ENCODE data around the gene SLC7A6. TPM values are rescaled to one million over a fixed set of nuclear protein-coding genes. Genes with fewer than 3 reads are reported as not detected.

Gene SLC7A6
- total RNA-seq, 1 donor from 2014 or later: 20.8 TPM

DNA sequence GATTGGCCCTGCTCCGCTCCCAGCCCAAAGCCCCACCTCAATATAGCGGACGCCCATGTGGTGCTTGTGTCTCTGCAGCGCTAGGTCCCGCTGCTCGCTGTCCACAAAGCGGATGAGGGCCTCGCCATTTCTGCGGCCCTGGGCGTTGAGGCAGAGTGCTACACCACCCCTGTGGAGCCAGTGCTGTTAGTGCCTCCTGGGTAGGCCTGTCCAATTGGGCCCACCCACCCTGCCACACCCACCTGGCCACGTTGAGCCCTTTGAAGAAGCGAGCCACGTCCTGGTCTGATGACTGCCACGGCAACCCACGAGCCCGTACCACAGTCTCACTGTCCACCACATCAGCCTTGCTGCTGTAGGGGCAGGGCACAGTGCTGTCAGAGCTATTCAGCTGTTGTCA lies 32.0 kb upstream of the SLC7A6 start:
- Mint-ChIP-seq H3K4me3 (ENCODE audit: unreplicated experiment) (no peak overlapping the region), H3K27ac (ENCODE audit: unreplicated experiment) (no peak overlapping the region), H3K27me3 (ENCODE audit: unreplicated experiment) (peaks cover 28% of the 10 kb centered on the region), H3K36me3 (ENCODE audit: low read depth, unreplicated experiment) (no peaks in the 10 kb centered on the region), H3K4me1 (ENCODE audit: unreplicated experiment) (peaks cover 16% of the 10 kb centered on the region), H3K9me3 (ENCODE audit: unreplicated experiment) (no peaks in the 10 kb centered on the region)
- no peak for DNase-seq (ENCODE audit: low spot score)
- TF ChIP-seq, protein P1, sequence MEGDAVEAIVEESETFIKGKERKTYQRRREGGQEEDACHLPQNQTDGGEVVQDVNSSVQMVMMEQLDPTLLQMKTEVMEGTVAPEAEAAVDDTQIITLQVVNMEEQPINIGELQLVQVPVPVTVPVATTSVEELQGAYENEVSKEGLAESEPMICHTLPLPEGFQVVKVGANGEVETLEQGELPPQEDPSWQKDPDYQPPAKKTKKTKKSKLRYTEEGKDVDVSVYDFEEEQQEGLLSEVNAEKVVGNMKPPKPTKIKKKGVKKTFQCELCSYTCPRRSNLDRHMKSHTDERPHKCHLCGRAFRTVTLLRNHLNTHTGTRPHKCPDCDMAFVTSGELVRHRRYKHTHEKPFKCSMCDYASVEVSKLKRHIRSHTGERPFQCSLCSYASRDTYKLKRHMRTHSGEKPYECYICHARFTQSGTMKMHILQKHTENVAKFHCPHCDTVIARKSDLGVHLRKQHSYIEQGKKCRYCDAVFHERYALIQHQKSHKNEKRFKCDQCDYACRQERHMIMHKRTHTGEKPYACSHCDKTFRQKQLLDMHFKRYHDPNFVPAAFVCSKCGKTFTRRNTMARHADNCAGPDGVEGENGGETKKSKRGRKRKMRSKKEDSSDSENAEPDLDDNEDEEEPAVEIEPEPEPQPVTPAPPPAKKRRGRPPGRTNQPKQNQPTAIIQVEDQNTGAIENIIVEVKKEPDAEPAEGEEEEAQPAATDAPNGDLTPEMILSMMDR (IDR thresholded peaks at IDR 0.05; ENCODE audit: unreplicated experiment): no peak

DNA sequence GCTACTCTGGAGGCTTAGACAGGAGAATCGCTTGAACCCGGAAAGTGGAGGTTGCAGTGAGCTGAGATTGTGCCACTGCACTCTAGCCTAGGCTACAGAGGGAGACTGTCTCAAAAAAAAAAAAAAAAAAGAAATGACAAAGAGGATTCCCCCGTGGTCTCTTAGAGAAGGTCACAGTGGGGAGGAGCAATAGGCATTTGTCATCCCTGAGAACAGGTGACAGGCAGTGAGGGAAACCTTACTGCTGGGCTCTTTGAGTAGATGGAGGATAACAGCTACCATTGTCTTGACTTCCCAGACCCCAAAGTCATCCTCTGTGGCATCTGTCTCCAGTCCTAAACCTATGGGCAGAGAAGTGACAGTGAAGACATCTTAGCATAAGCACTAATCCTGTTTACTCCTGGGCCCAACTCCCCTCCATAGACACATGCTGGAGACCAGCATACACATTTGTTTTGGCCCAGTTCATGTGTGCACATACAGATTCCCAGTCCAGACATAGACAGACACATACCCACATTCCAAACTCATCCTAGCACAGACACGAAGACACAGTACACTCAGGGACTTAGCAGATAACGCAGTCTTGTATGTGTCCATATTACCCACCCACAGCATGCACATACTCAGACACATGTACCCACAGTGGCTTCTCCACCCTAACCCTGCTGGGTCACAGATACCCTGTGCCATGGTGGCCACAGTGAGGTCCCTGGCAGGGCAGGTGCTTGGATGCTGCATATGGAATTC lies 31.1 kb upstream of the SLC7A6 start:
- TF ChIP-seq, protein P1 (IDR thresholded peaks at IDR 0.05; ENCODE audit: unreplicated experiment): no peak
- Mint-ChIP-seq H3K27ac (ENCODE audit: unreplicated experiment) (peak overlapping the region; percentile 26), H3K9me3 (ENCODE audit: unreplicated experiment) (no peaks in the 10 kb centered on the region), H3K36me3 (ENCODE audit: low read depth, unreplicated experiment) (no peaks in the 10 kb centered on the region), H3K4me3 (ENCODE audit: unreplicated experiment) (peak overlapping the region; percentile 29), H3K4me1 (ENCODE audit: unreplicated experiment) (peaks cover 20% of the 10 kb centered on the region), H3K27me3 (ENCODE audit: unreplicated experiment) (peaks cover 28% of the 10 kb centered on the region)
- no peak for DNase-seq (ENCODE audit: low spot score)

DNA sequence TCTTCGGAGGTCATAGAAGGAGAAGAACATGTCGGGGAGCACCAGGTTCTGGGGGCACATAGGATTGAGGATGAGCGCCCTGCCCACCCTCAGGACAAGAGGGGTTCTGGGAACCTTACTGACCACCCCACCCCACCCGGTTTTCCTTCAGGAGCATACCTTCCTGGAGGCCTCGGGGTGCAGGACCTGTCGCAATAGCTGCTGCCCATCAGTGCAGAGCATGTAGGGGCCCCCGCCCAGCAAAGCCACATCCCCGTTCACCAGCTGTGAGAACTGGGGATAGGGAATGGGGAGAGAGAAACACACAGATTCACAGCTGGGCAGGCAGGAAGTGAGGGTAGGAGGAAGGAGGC lies 30.5 kb upstream of the SLC7A6 start:
- H3K4me1 Mint-ChIP-seq (ENCODE audit: unreplicated experiment): peaks cover 20% of the 10 kb centered on the region
- DNase-seq (ENCODE audit: low spot score): no peak
- no peak overlapping the region for H3K27ac Mint-ChIP-seq (ENCODE audit: unreplicated experiment)
- peaks cover 27% of the 10 kb centered on the region for H3K27me3 Mint-ChIP-seq (ENCODE audit: unreplicated experiment)
- H3K36me3 Mint-ChIP-seq (ENCODE audit: low read depth, unreplicated experiment): no peaks in the 10 kb centered on the region
- no peak overlapping the region for H3K4me3 Mint-ChIP-seq (ENCODE audit: unreplicated experiment)
- TF ChIP-seq, protein P1 (IDR thresholded peaks at IDR 0.05; ENCODE audit: unreplicated experiment): no peak
- no peaks in the 10 kb centered on the region for H3K9me3 Mint-ChIP-seq (ENCODE audit: unreplicated experiment)

DNA sequence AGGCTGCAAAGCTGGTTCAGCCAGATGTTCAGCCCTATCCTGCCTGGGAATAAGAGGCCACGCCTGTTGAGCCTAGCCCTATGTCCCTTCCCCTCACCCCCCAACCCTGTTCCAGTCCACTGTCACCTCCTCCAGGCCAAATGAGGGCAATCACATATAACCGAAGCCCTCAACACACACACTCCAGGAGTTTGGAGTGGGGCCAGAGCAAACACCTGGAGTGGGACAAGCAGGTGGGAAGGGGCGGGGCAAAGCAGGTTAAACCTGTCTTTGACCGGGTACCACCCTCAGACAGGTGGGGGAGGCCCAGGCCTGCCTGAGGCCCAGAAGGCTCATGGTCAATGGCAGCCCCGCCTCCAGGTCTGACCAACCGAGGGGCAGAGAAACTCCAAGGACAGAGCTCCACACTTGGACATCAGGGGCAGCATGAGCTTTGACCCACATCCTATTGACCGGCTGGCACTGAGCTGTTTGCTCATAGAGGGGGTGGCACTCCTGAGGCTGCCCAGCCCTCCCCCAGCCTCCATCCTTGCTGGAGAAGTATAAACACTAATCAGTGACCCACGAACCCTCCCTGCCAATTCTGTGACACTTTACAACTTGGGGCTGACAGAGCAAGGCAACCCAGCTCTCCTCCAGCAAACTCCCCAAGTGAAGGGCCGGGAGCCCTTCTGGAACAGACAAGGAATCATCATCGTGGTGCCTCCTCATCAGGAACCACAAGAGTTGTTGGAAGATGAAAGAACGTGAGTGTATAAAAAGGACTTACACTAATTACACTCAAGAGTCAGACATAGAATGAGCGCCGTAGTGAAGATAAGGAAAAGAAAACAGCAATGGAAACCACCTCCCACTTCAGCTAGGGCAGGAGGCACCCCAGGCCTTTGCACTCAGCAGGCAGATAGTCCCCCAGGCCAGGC lies 29.9 kb upstream of the SLC7A6 start:
- no peaks in the 10 kb centered on the region for H3K36me3 Mint-ChIP-seq (ENCODE audit: low read depth, unreplicated experiment)
- no peak for DNase-seq (ENCODE audit: low spot score)
- peaks cover 30% of the 10 kb centered on the region for H3K27me3 Mint-ChIP-seq (ENCODE audit: unreplicated experiment)
- no peaks in the 10 kb centered on the region for H3K9me3 Mint-ChIP-seq (ENCODE audit: unreplicated experiment)
- TF ChIP-seq, protein P1 (IDR thresholded peaks at IDR 0.05; ENCODE audit: unreplicated experiment): no peak
- peaks cover 20% of the 10 kb centered on the region for H3K4me1 Mint-ChIP-seq (ENCODE audit: unreplicated experiment)
- peak overlapping the region; percentile 34 for H3K27ac Mint-ChIP-seq (ENCODE audit: unreplicated experiment)
- H3K4me3 Mint-ChIP-seq (ENCODE audit: unreplicated experiment): peak overlapping the region; percentile 79
